Testis (tissue), 3 donors: ENCODE measurements around the gene VPS54. TPM values are rescaled to one million over a fixed set of nuclear protein-coding genes. Genes with fewer than 3 reads are reported as not detected.

Experiments
- DNase-seq: peaks from one replicate; pipeline ENCODE4 v3.0.0-alpha.2; 2019
- H3K27ac ChIP-seq, 2 donors: fragments of 200-600 bp; sonication (generic); one replicate each; pipeline ENCODE4 v1.5.1; 2019
- H3K27me3 ChIP-seq: fragments of 200-600 bp; sonication (generic); one replicate; pipeline ENCODE4 v1.5.1; 2019
- H3K36me3 ChIP-seq: fragments of 200-600 bp; sonication (generic); one replicate; pipeline ENCODE4 v1.5.1; 2017; ENCODE audit warnings: low read depth; ENCODE audit errors: missing control alignments
- H3K4me1 ChIP-seq: fragments of 200-600 bp; sonication (generic); one replicate; pipeline ENCODE4 v1.5.1; 2019
- H3K4me3 ChIP-seq, 2 donors: fragments of 200-600 bp; sonication (generic); one replicate each; pipeline ENCODE4 v1.5.1; 2017 to 2019
- H3K9me3 ChIP-seq: fragments of 200-600 bp; sonication (generic); one replicate; pipeline ENCODE4 v1.5.1; 2017
- CTCF ChIP-seq, 3 experiments: fragments of 450-650 bp in 2 of 3; fragments of 200-600 bp in 1 of 3; sonication (generic) in 1 of 3; IDR thresholded peaks; one replicate each; pipeline ENCODE4 v1.5.1; 2016 to 2019; ENCODE audit warnings: antibody characterized with exemption in 3 of 3, mild to moderate bottlenecking in 2 of 3, moderate library complexity in 1 of 3
- POLR2A ChIP-seq: fragments of 450-650 bp; IDR thresholded peaks from one replicate; pipeline ENCODE4 v1.6.1; 2017; ENCODE audit warnings: antibody characterized with exemption, mild to moderate bottlenecking, moderate library complexity
- WGBS, 2 donors: methylation state at CpG; one replicate each; pipeline ENCODE4 v1.1.5; 2018; 5-methylcytosine and 5-hydroxymethylcytosine counted together
- intact Hi-C: fragments of 100-400 bp; cut with DNase I; formaldehyde crosslinking; loops from one replicate; pipeline ENCODE4 v1.15.1; 2023; ENCODE audit warnings: low total_unique reads
- polyA plus RNA-seq: library from polyadenylated mRNA; stranded (reverse); fragments of 350-450 nt; fragmentation: Illumina TruSeq; extraction: RNeasy Lipid Tissue Mini Kit (QIAGEN cat#74804); gene quantifications from one replicate; pipeline ENCODE4 v1.2.3, GENCODE V29; 2014; ENCODE audit warnings: low read depth, low replicate concordance; ENCODE audit not compliant: insufficient read depth
- total RNA-seq, 2 donors: library from RNA; depleted of rRNA; stranded (reverse); fragments of >200 nt; gene quantifications; one replicate each; pipeline ENCODE4 v1.2.3, GENCODE V29; 2016

The VPS54 gene
- total and polyA plus RNA-seq, 3 donors from 2014 or later: 26.5 to 28.5 (median 27.4) TPM

- intact Hi-C loops: no loop called here
- Histone ChIP-seq H3K27ac (no peak overlapping the region), H3K27me3 (no peaks in the 10 kb centered on the region), H3K4me1 (no peaks in the 10 kb centered on the region), H3K36me3 (no peaks in the 10 kb centered on the region), H3K4me3 (no peak overlapping the region), H3K9me3 (no peaks in the 10 kb centered on the region)
- TF ChIP-seq CTCF (IDR thresholded peaks at IDR 0.05) (no peak), POLR2A (no peak)
- 93 to 95% methylated on average over 1 of the region's 1 CpG for WGBS, 2 donors
- no peak for DNase-seq
Measured at GRCh38 chr2:63914311-63914710, 104.9 kb downstream of the VPS54 start.

- Histone ChIP-seq H3K27ac (no peak overlapping the region), H3K4me3 (no peak overlapping the region), H3K36me3 (no peaks in the 10 kb centered on the region), H3K27me3 (no peaks in the 10 kb centered on the region), H3K9me3 (no peaks in the 10 kb centered on the region), H3K4me1 (no peaks in the 10 kb centered on the region)
- TF ChIP-seq CTCF (IDR thresholded peaks at IDR 0.05) (no peak), POLR2A (no peak)
- no peak for DNase-seq
- intact Hi-C loops: no loop called here
- 94 to 97% methylated on average over 2 of the region's 2 CpGs for WGBS, 2 donors
Measured at GRCh38 chr2:63903003-63903402, 116.2 kb downstream of the VPS54 start.

- no peak for DNase-seq
- Histone ChIP-seq H3K4me3 (no peak overlapping the region), H3K9me3 (no peaks in the 10 kb centered on the region), H3K27me3 (no peaks in the 10 kb centered on the region), H3K4me1 (no peaks in the 10 kb centered on the region), H3K36me3 (no peaks in the 10 kb centered on the region), H3K27ac (no peak overlapping the region)
- intact Hi-C loops: no loop called here
- no peak for TF ChIP-seq CTCF (IDR thresholded peaks at IDR 0.05)
- no peak for TF ChIP-seq POLR2A
Measured at GRCh38 chr2:63902149-63902548, 117.1 kb downstream of the VPS54 start.

- WGBS, 2 donors: 92 to 97% methylated on average over 1 of the region's 1 CpG
- intact Hi-C loops: no loop called here
- H3K9me3 ChIP-seq: no peaks in the 10 kb centered on the region
Measured at GRCh38 chr2:63899639-63900038, 119.6 kb downstream of the VPS54 start.

More at GRCh38 chr2:63899639-63900038, 119.6 kb downstream of the VPS54 start:
- no peaks in the 10 kb centered on the region for H3K27me3 ChIP-seq
- H3K4me3 ChIP-seq: no peak overlapping the region
- no peaks in the 10 kb centered on the region for H3K36me3 ChIP-seq
- no peak overlapping the region for H3K27ac ChIP-seq
- TF ChIP-seq POLR2A (no peak), CTCF (IDR thresholded peaks at IDR 0.05) (no peak)
- no peaks in the 10 kb centered on the region for H3K4me1 ChIP-seq
- no peak for DNase-seq
